H1 (cell line): ENCODE data around the gene NRXN3. TPM values are rescaled to one million over a fixed set of nuclear protein-coding genes. Genes with fewer than 3 reads are reported as not detected.

Source experiments
- CTCF ChIA-PET: fragments of 300-600 bp; sonication (Branson Sonifier 250); formaldehyde crosslinking; loops from one replicate; lab custom pipeline; 2021; ENCODE audit not compliant: partially characterized antibody; lab: Charles Lee
- POLR2A ChIA-PET: fragments of 300-600 bp; sonication (Branson Sonifier 250); formaldehyde crosslinking; loops from one replicate; lab custom pipeline; 2021; ENCODE audit warnings: inconsistent platforms; ENCODE audit not compliant: partially characterized antibody; lab: Charles Lee
- DNase-seq, 2 experiments: peaks; one replicate each; pipeline versions ENCODE4 v3.0.0 to v3.0.0-alpha.2; 2010 to 2022; ENCODE audit warnings: low spot score in 2 of 2, low read depth in 1 of 2, mixed read lengths in 1 of 2
- FAIRE-seq: peaks from 2 replicates; lab custom pipeline; 2011; peaks lifted over from hg19 to GRCh38; lab: Jason Lieb, UNC
- H2AFZ ChIP-seq: 2 replicates; pipeline ENCODE4 v1.8.1; 2012; ENCODE audit warnings: low read length, inconsistent platforms
- H2AK5ac ChIP-seq: 2 replicates; pipeline ENCODE4 v1.6.1; 2013; ENCODE audit warnings: low read depth, low read length
- H2BK120ac ChIP-seq: replicated peaks from 2 replicates; pipeline ENCODE3; 2013; ENCODE audit warnings: low read depth, low read length, inconsistent platforms
- H2BK12ac ChIP-seq: 2 replicates; pipeline ENCODE4 v1.6.1; 2013; ENCODE audit warnings: low read depth, low read length
- H2BK15ac ChIP-seq: 2 replicates; pipeline ENCODE4 v1.6.1; 2013; ENCODE audit warnings: low read length
- H2BK20ac ChIP-seq: 2 replicates; pipeline ENCODE4 v1.6.1; 2013; ENCODE audit warnings: low read length
- H2BK5ac ChIP-seq: 2 replicates; pipeline ENCODE4 v1.6.1; 2013; ENCODE audit warnings: low read depth, low read length
- H3K14ac ChIP-seq: 2 replicates; pipeline ENCODE4 v1.6.1; 2013; ENCODE audit warnings: inconsistent platforms; ENCODE audit not compliant: insufficient read length
- H3K18ac ChIP-seq: 2 replicates; pipeline ENCODE4 v1.6.1; 2013; ENCODE audit warnings: low read length; ENCODE audit errors: extremely low read depth
- H3K23ac ChIP-seq: 2 replicates; pipeline ENCODE4 v1.6.1; 2013; ENCODE audit warnings: inconsistent platforms; ENCODE audit not compliant: insufficient read length
- H3K23me2 ChIP-seq: 2 replicates; pipeline ENCODE4 v1.6.1; 2013; ENCODE audit warnings: low read depth, low read length
- H3K27ac ChIP-seq: 2 replicates; pipeline ENCODE4 v1.6.1; 2011; ENCODE audit warnings: low read depth, low read length, inconsistent platforms
- H3K27me3 ChIP-seq, 4 experiments: replicated peaks in 1 of 4; 1 replicate in 1 of 4; 2 replicates in 3 of 4; pipeline versions ENCODE4 v1.6.1 to v1.8.1; 2011 to 2013; ENCODE audit warnings: low read length in 3 of 4, mild to moderate bottlenecking in 3 of 4, inconsistent platforms in 2 of 4, mixed read lengths in 2 of 4, moderate library complexity in 1 of 4; ENCODE audit not compliant: control insufficient read depth in 3 of 4, insufficient read depth in 3 of 4; ENCODE audit errors: extremely low read depth in 1 of 4
- H3K36me3 ChIP-seq, 4 experiments: 2 replicates each; pipeline versions ENCODE4 v1.6.1 to v1.8.1; 2011 to 2013; ENCODE audit warnings: mild to moderate bottlenecking in 4 of 4, low read length in 3 of 4, moderate library complexity in 2 of 4, control low read depth in 1 of 4, inconsistent platforms in 1 of 4; ENCODE audit not compliant: insufficient read depth in 4 of 4, control insufficient read depth in 2 of 4
- H3K4ac ChIP-seq: replicated peaks from 2 replicates; pipeline ENCODE3; 2013; ENCODE audit warnings: low read length, low read depth, mixed read lengths, inconsistent platforms; ENCODE audit not compliant: insufficient read length
- H3K4me1 ChIP-seq, 4 experiments: replicated peaks in 1 of 4; 1 replicate in 1 of 4; 2 replicates in 3 of 4; pipeline versions ENCODE4 v1.6.1 to v1.8.1; 2011 to 2013; ENCODE audit warnings: low read length in 3 of 4, inconsistent platforms in 2 of 4, mixed read lengths in 1 of 4; ENCODE audit not compliant: insufficient read depth in 4 of 4, control insufficient read depth in 3 of 4
- H3K4me2 ChIP-seq, 2 experiments: 2 replicates each; pipeline versions ENCODE4 v1.6.1 to v1.8.1; 2011 to 2013; ENCODE audit warnings: low read depth in 2 of 2, low read length in 2 of 2, control low read depth in 1 of 2, inconsistent platforms in 1 of 2, mild to moderate bottlenecking in 1 of 2; ENCODE audit not compliant: insufficient read depth in 1 of 2
- H3K4me3 ChIP-seq, 4 experiments: fragments of 200-600, 300-600 bp in 1 of 4; sonication (generic), shearing (Covaris generic), sonication (Bioruptor Twin) in 1 of 4; 2 replicates each; pipeline versions ENCODE4 v1.5.1 to v1.8.1; 2011 to 2016; ENCODE audit warnings: low read length in 4 of 4, low read depth in 3 of 4, control low read depth in 2 of 4, inconsistent platforms in 2 of 4, mild to moderate bottlenecking in 2 of 4, mixed read lengths in 1 of 4, moderate library complexity in 1 of 4; ENCODE audit not compliant: insufficient read depth in 2 of 4; ENCODE audit errors: extremely low read depth in 1 of 4
- H3K56ac ChIP-seq: replicated peaks from 2 replicates; pipeline ENCODE3; 2013; ENCODE audit warnings: low read depth, mild to moderate bottlenecking, mixed read lengths, low read length, inconsistent platforms; ENCODE audit not compliant: insufficient read length
- H3K79me1 ChIP-seq: 2 replicates; pipeline ENCODE4 v1.6.1; 2013; ENCODE audit warnings: low read depth, low read length, control low read depth
- H3K79me2 ChIP-seq, 2 experiments: 2 replicates each; pipeline versions ENCODE4 v1.6.1 to v1.8.1; 2012 to 2013; ENCODE audit warnings: low read length in 2 of 2, mild to moderate bottlenecking in 2 of 2, inconsistent platforms in 1 of 2; ENCODE audit not compliant: insufficient read depth in 2 of 2, control insufficient read depth in 1 of 2
- H3K9ac ChIP-seq, 4 experiments: replicated peaks in 1 of 4; 1 replicate in 1 of 4; 2 replicates in 3 of 4; pipeline versions ENCODE4 v1.6.1 to v1.8.1; 2011 to 2013; ENCODE audit warnings: low read depth in 3 of 4, low read length in 3 of 4, control low read depth in 2 of 4, mild to moderate bottlenecking in 2 of 4, moderate library complexity in 2 of 4, inconsistent platforms in 1 of 4; ENCODE audit errors: extremely low read depth in 1 of 4
- H3K9me3 ChIP-seq, 2 experiments: 2 replicates each; pipeline versions ENCODE4 v1.6.1 to v1.8.1; 2012 to 2013; ENCODE audit warnings: mild to moderate bottlenecking in 2 of 2, moderate library complexity in 2 of 2, control low read depth in 1 of 2, inconsistent platforms in 1 of 2, low read depth in 1 of 2, low read length in 1 of 2, mixed read lengths in 1 of 2; ENCODE audit not compliant: insufficient read depth in 2 of 2
- H4K20me1 ChIP-seq, 2 experiments: replicated peaks in 1 of 2; 2 replicates each; pipeline versions ENCODE3 to v1.8.1; 2011 to 2013; ENCODE audit warnings: inconsistent platforms in 2 of 2, low read length in 2 of 2, mild to moderate bottlenecking in 1 of 2; ENCODE audit not compliant: insufficient read depth in 2 of 2, control insufficient read depth in 1 of 2
- H4K5ac ChIP-seq: 2 replicates; pipeline ENCODE4 v1.6.1; 2013; ENCODE audit warnings: low read length, low read depth, mixed read lengths, inconsistent platforms; ENCODE audit not compliant: insufficient read length
- H4K8ac ChIP-seq: 2 replicates; pipeline ENCODE4 v1.8.0; 2013; ENCODE audit warnings: mild to moderate bottlenecking, moderate library complexity, low read length, inconsistent platforms; ENCODE audit not compliant: insufficient read depth; ENCODE audit errors: extremely low read depth
- H4K91ac ChIP-seq: replicated peaks from 2 replicates; pipeline ENCODE3; 2013; ENCODE audit warnings: low read length, mixed read lengths, inconsistent platforms; ENCODE audit not compliant: insufficient read length
- CBX5 ChIP-seq: fragments of 300-800, 300-1000 bp; sonication (generic); IDR thresholded peaks from 2 replicates; pipeline ENCODE4 v1.7.1; 2016; ENCODE audit warnings: antibody characterized with exemption, low read length, low read depth
- CEBPB ChIP-seq: IDR thresholded peaks from 2 replicates; pipeline ENCODE4 v1.6.1; 2012; ENCODE audit warnings: low read depth, low read length
- EP300 ChIP-seq, 2 experiments: IDR thresholded peaks; 1 replicate in 1 of 2; 2 replicates in 1 of 2; pipeline ENCODE4 v1.6.1; 2011 to 2012; ENCODE audit warnings: low read depth in 2 of 2, low read length in 2 of 2, mild to moderate bottlenecking in 2 of 2, borderline replicate concordance in 1 of 2, inconsistent platforms in 1 of 2, moderate library complexity in 1 of 2
- GTF2F1 ChIP-seq: IDR thresholded peaks from 2 replicates; pipeline ENCODE4 v1.6.1; 2012; ENCODE audit warnings: low read depth, low read length, improper control_type of control experiment, borderline replicate concordance
- SIX5 ChIP-seq: IDR thresholded peaks from 2 replicates; pipeline ENCODE4 v1.6.1; 2011; ENCODE audit warnings: mild to moderate bottlenecking, low read depth, low read length
- TAF7 ChIP-seq: optimal IDR thresholded peaks from 2 replicates; pipeline ENCODE3; 2011; ENCODE audit warnings: low read depth, mild to moderate bottlenecking, inconsistent platforms, low read length, moderate library complexity, borderline replicate concordance
- TBP ChIP-seq: IDR thresholded peaks from 2 replicates; pipeline ENCODE4 v1.6.1; 2011; ENCODE audit warnings: low read depth, low read length, improper control_type of control experiment
- WGBS, 2 experiments: shearing (Covaris generic) in 1 of 2; methylation state at CpG; one replicate each; pipeline versions ENCODE4 v1.1.6 to v1.1.7; 2013 to 2015; ENCODE audit warnings: low lambda C conversion rate in 2 of 2, mixed read lengths in 2 of 2, inconsistent platforms in 1 of 2, low coverage in 1 of 2, missing lambda C conversion rate in 1 of 2; ENCODE audit not compliant: insufficient replicate concordance in 2 of 2, insufficient coverage in 1 of 2, insufficient read length in 1 of 2; ENCODE audit errors: extremely low coverage in 1 of 2, missing lambda C conversion rate in 1 of 2; 5-methylcytosine and 5-hydroxymethylcytosine counted together
- polyA plus RNA-seq, 7 experiments: library from polyadenylated mRNA; depleted of rRNA in 3 of 7; stranded (reverse) in 5 of 7; unstranded in 2 of 7; fragments of >200 nt in 5 of 7; fragments of 200-250 nt in 2 of 7; gene quantifications; 1 replicate in 5 of 7; 2 replicates in 1 of 7; 4 replicates in 1 of 7; pipeline versions ENCODE4 v1.2.1 to v1.2.3, GENCODE V29; 2011 to 2013; ENCODE audit warnings: missing spikeins in 2 of 7, mixed read lengths in 2 of 7
- total RNA-seq: library from RNA; stranded (reverse); fragmentation: NEBNext Ultra II Directional; extraction: Animal tissue kit (Norgen Biotek cat#: 25700); gene quantifications from 2 replicates; pipeline ENCODE4 v1.2.1, GENCODE V29; 2021
- TF ChIP-seq, protein P1 (sequence below), 3 experiments: IDR thresholded peaks; 1 replicate in 2 of 3; 2 replicates in 1 of 3; pipeline versions ENCODE4 v1.5.1 to v1.6.1; 2011; ENCODE audit warnings: low read length in 3 of 3, mild to moderate bottlenecking in 3 of 3, inconsistent platforms in 2 of 3, low read depth in 1 of 3, moderate library complexity in 1 of 3; ENCODE audit not compliant: insufficient read depth in 1 of 3; ENCODE audit errors: control extremely low read depth in 1 of 3
- TF ChIP-seq, protein P2 (sequence below): IDR thresholded peaks from 2 replicates; pipeline ENCODE4 v1.6.1; 2011; ENCODE audit warnings: low read depth, mild to moderate bottlenecking, low read length; ENCODE audit not compliant: insufficient read depth
- TF ChIP-seq, protein P3 (sequence below): IDR thresholded peaks from 2 replicates; pipeline ENCODE4 v1.6.1; 2012; ENCODE audit warnings: inconsistent platforms

The NRXN3 gene
- total and polyA plus RNA-seq, 2 of the 8 experiments (the other 6 are each of a cell fraction or from before 2014, with no cell fraction given) = 2.6 to 4.1 TPM

DNA sequence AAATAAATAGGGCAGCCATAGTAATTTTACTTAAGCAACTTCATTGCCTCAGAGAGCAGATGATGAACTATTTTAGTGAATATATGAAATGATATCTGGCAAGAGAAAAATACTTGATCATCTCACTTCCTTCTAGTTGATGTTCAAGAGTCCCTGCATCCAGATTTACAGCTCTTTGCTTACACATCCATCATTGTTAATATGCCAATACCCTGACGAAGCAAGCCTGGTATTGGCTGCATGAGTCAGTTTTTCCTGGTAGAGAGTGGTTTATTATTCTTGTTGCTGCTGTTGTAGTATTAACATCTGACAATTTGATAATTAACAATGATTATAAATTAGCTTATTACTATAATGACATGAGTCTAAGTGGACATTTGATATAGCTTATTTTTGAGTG lies 681.9 kb downstream of the NRXN3 start:
- H4K5ac ChIP-seq = no peak overlapping the region
- POLR2A ChIA-PET = no interaction called here
- TF ChIP-seq, protein P1, sequence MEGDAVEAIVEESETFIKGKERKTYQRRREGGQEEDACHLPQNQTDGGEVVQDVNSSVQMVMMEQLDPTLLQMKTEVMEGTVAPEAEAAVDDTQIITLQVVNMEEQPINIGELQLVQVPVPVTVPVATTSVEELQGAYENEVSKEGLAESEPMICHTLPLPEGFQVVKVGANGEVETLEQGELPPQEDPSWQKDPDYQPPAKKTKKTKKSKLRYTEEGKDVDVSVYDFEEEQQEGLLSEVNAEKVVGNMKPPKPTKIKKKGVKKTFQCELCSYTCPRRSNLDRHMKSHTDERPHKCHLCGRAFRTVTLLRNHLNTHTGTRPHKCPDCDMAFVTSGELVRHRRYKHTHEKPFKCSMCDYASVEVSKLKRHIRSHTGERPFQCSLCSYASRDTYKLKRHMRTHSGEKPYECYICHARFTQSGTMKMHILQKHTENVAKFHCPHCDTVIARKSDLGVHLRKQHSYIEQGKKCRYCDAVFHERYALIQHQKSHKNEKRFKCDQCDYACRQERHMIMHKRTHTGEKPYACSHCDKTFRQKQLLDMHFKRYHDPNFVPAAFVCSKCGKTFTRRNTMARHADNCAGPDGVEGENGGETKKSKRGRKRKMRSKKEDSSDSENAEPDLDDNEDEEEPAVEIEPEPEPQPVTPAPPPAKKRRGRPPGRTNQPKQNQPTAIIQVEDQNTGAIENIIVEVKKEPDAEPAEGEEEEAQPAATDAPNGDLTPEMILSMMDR (IDR thresholded peaks at IDR 0.05; ENCODE audit: control extremely low read depth in 1 of 3, insufficient read depth in 1 of 3, low read depth in 1 of 3, low read length in 3 of 3) = no peak
- TF ChIP-seq TAF7 (no peak), GTF2F1 (no peak), TBP (no peak), CBX5 (no peak), SIX5 (no peak), CEBPB (no peak), EP300 (IDR thresholded peaks at IDR 0.05; ENCODE audit: borderline replicate concordance in 1 of 2, low read depth in 2 of 2, low read length in 2 of 2) (no peak)
- TF ChIP-seq, protein P2, sequence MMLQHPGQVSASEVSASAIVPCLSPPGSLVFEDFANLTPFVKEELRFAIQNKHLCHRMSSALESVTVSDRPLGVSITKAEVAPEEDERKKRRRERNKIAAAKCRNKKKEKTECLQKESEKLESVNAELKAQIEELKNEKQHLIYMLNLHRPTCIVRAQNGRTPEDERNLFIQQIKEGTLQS = no peak
- TF ChIP-seq, protein P3, sequence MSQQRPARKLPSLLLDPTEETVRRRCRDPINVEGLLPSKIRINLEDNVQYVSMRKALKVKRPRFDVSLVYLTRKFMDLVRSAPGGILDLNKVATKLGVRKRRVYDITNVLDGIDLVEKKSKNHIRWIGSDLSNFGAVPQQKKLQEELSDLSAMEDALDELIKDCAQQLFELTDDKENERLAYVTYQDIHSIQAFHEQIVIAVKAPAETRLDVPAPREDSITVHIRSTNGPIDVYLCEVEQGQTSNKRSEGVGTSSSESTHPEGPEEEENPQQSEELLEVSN = no peak

More for the DNA sequence above, 681.9 kb downstream of the NRXN3 start:
- Histone ChIP-seq H2BK20ac (no peak overlapping the region), H2BK15ac (no peak overlapping the region), H3K79me2 (no peaks in the 10 kb centered on the region), H2AFZ (no peak overlapping the region), H3K56ac (no peak overlapping the region), H3K4ac (no peak overlapping the region), H2BK120ac (no peak overlapping the region), H4K91ac (no peak overlapping the region), H3K14ac (no peak overlapping the region), H3K27ac (no peak overlapping the region), H3K9me3 (no peaks in the 10 kb centered on the region), H3K18ac (no peak overlapping the region), H4K8ac (no peak overlapping the region), H3K23me2 (no peaks in the 10 kb centered on the region; the same call in 1 of the 2 replicates), H2AK5ac (no peak overlapping the region), H2BK12ac (no peak overlapping the region), H3K27me3 (no peaks in the 10 kb centered on the region), H3K36me3 (no peaks in the 10 kb centered on the region), H2BK5ac (no peak overlapping the region), H3K4me3 (no peak overlapping the region), H3K79me1 (no peaks in the 10 kb centered on the region), H3K9ac (no peak overlapping the region), H3K4me2 (no peak overlapping the region), H3K23ac (no peak overlapping the region), H3K4me1 (peaks cover 1 to 14% (median 6%) of the 10 kb centered on the region in 4 experiments; a peak in 4 of 7 replicates), H4K20me1 (no peaks in the 10 kb centered on the region)
- CTCF ChIA-PET = interaction anchor here (4.7 kb wide), 1 partner anchor 7 kb away, joined by 34 read pairs; no protein-coding TSS in a partner anchor
- WGBS, 2 experiments = 80% methylated on average over 1 of the region's 1 CpG; no CpG with 5 or more reads in 1 of the 2 experiments
- FAIRE-seq (no peak), DNase-seq (no peak)
